ENCODE measurements around the gene ERGIC1.

DNA sequence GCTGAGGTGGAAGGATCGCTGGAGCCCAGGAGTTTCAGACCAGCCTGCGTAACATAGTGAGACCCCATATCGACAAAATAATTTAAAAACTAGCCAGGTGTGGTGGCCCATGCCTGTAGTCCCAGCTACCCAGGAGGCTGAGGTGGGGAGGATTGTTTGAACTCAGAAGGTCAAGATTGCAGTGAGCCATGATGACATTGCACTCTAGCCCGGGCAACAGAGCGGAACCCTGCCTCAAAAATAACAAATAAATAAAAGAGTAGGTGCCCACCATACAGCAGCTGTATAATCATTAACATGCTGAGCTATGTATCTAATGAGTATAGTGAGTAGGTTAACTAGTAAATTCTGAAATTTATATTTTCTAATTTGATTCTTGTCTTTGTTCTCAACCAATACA lies 138.5 kb downstream of the ERGIC1 start:
- TF ChIP-seq BHLHE40 (IDR thresholded peaks at IDR 0.05; ENCODE audit: borderline replicate concordance) (no peak), FOXK2 (IDR thresholded peaks at IDR 0.05) (no peak), NFRKB (IDR thresholded peaks at IDR 0.05) (no peak), SUZ12 (IDR thresholded peaks at IDR 0.05) (no peak)

Measured in HEK293T (cell line).